ENCODE measurements around the gene RAD23B. TPM values are rescaled to one million over a fixed set of nuclear protein-coding genes. Genes with fewer than 3 reads are reported as not detected.
"Not testable (repeated sequence)": the region's sequence is repeated elsewhere in the genome, so short reads cannot be mapped to it uniquely, and the experiment has no call there.

Gene RAD23B
- polyA plus RNA-seq, 2 donors: 38.6 to 58.2 TPM

GRCh38 chr9:107286057-107286456 is 3.0 kb downstream of the RAD23B start:
- H3K9me3 ChIP-seq (ENCODE audit: control insufficient read depth in 2 of 2, insufficient read depth in 1 of 2, low read depth in 1 of 2, low read length in 1 of 2): no peaks in the 10 kb centered on the region
- H3K27ac ChIP-seq (ENCODE audit: low read depth in 2 of 2, low read length in 1 of 2): no peak overlapping the region
- peak overlapping the region in 1 of 2 donors; percentile 67 for H3K4me3 ChIP-seq (ENCODE audit: low read depth in 1 of 2, low read length in 2 of 2)
- 28 to 32% methylated on average over 2 of the region's 2 CpGs for WGBS, 2 donors
- H3K27me3 ChIP-seq (ENCODE audit: control insufficient read depth in 1 of 2, insufficient read depth in 2 of 2, low read length in 2 of 2): no peaks in the 10 kb centered on the region
- no peaks in the 10 kb centered on the region for H3K4me1 ChIP-seq (ENCODE audit: control insufficient read depth in 2 of 2, insufficient read depth in 2 of 2, low read length in 1 of 2)
- no peaks in the 10 kb centered on the region for H3K36me3 ChIP-seq (ENCODE audit: control insufficient read depth in 2 of 2, insufficient read depth in 2 of 2, low read length in 1 of 2)

- no peaks in the 10 kb centered on the region for H3K9me3 ChIP-seq (ENCODE audit: control insufficient read depth in 2 of 2, insufficient read depth in 1 of 2, low read depth in 1 of 2, low read length in 1 of 2)
- H3K36me3 ChIP-seq (ENCODE audit: control insufficient read depth in 2 of 2, insufficient read depth in 2 of 2, low read length in 1 of 2): no peaks in the 10 kb centered on the region
- WGBS, 2 donors: 74 to 78% methylated on average over 1 of the region's 1 CpG
- H3K27ac ChIP-seq (ENCODE audit: low read depth in 2 of 2, low read length in 1 of 2): no peak overlapping the region
- no peaks in the 10 kb centered on the region for H3K27me3 ChIP-seq (ENCODE audit: control insufficient read depth in 1 of 2, insufficient read depth in 2 of 2, low read length in 2 of 2)
- H3K4me3 ChIP-seq (ENCODE audit: low read depth in 1 of 2, low read length in 2 of 2): no peak overlapping the region
- no peaks in the 10 kb centered on the region for H3K4me1 ChIP-seq (ENCODE audit: control insufficient read depth in 2 of 2, insufficient read depth in 2 of 2, low read length in 1 of 2)
These were observed 5.6 kb downstream of the RAD23B start for GRCh38 chr9:107288701-107289100.

- no peaks in the 10 kb centered on the region for H3K4me1 ChIP-seq (ENCODE audit: control insufficient read depth in 2 of 2, insufficient read depth in 2 of 2, low read length in 1 of 2)
- no peak overlapping the region for H3K4me3 ChIP-seq (ENCODE audit: low read depth in 1 of 2, low read length in 2 of 2)
- no peak overlapping the region for H3K27ac ChIP-seq (ENCODE audit: low read depth in 2 of 2, low read length in 1 of 2)
- WGBS, 2 donors: 69 to 74% methylated on average over 7 of the region's 7 CpGs
- no peaks in the 10 kb centered on the region for H3K9me3 ChIP-seq (ENCODE audit: control insufficient read depth in 2 of 2, insufficient read depth in 1 of 2, low read depth in 1 of 2, low read length in 1 of 2)
- no peaks in the 10 kb centered on the region for H3K27me3 ChIP-seq (ENCODE audit: control insufficient read depth in 1 of 2, insufficient read depth in 2 of 2, low read length in 2 of 2)
- no peaks in the 10 kb centered on the region for H3K36me3 ChIP-seq (ENCODE audit: control insufficient read depth in 2 of 2, insufficient read depth in 2 of 2, low read length in 1 of 2)
These were observed 7.5 kb downstream of the RAD23B start for GRCh38 chr9:107290619-107291018.

GRCh38 chr9:107292821-107293542 is 9.9 kb downstream of the RAD23B start:
- Histone ChIP-seq H3K27me3 (ENCODE audit: control insufficient read depth in 1 of 2, insufficient read depth in 2 of 2, low read length in 2 of 2) (no peaks in the 10 kb centered on the region), H3K27ac (ENCODE audit: low read depth in 2 of 2, low read length in 1 of 2) (peak overlapping the region in 1 of 2 donors; percentile 13), H3K4me1 (ENCODE audit: control insufficient read depth in 2 of 2, insufficient read depth in 2 of 2, low read length in 1 of 2) (no peaks in the 10 kb centered on the region), H3K4me3 (ENCODE audit: low read depth in 1 of 2, low read length in 2 of 2) (no peak overlapping the region), H3K9me3 (ENCODE audit: control insufficient read depth in 2 of 2, insufficient read depth in 1 of 2, low read depth in 1 of 2, low read length in 1 of 2) (no peaks in the 10 kb centered on the region), H3K36me3 (ENCODE audit: control insufficient read depth in 2 of 2, insufficient read depth in 2 of 2, low read length in 1 of 2) (no peaks in the 10 kb centered on the region)
- 95 to 96% methylated on average over 1 of the region's 1 CpG for WGBS, 2 donors

GRCh38 chr9:107293543-107294085 is 10.5 kb downstream of the RAD23B start:
- Histone ChIP-seq H3K9me3 (ENCODE audit: control insufficient read depth in 2 of 2, insufficient read depth in 1 of 2, low read depth in 1 of 2, low read length in 1 of 2) (no peaks in the 10 kb centered on the region), H3K4me3 (ENCODE audit: low read depth in 1 of 2, low read length in 2 of 2) (no peak overlapping the region), H3K27me3 (ENCODE audit: control insufficient read depth in 1 of 2, insufficient read depth in 2 of 2, low read length in 2 of 2) (no peaks in the 10 kb centered on the region), H3K36me3 (ENCODE audit: control insufficient read depth in 2 of 2, insufficient read depth in 2 of 2, low read length in 1 of 2) (no peaks in the 10 kb centered on the region), H3K4me1 (ENCODE audit: control insufficient read depth in 2 of 2, insufficient read depth in 2 of 2, low read length in 1 of 2) (no peaks in the 10 kb centered on the region), H3K27ac (ENCODE audit: low read depth in 2 of 2, low read length in 1 of 2) (no peak overlapping the region)
- WGBS, 2 donors: 89 to 92% methylated on average over 6 of the region's 6 CpGs

- H3K9me3 ChIP-seq (ENCODE audit: control insufficient read depth in 2 of 2, insufficient read depth in 1 of 2, low read depth in 1 of 2, low read length in 1 of 2): no peaks in the 10 kb centered on the region
- WGBS, 2 donors: 77% methylated on average over 4 of the region's 4 CpGs
- H3K4me1 ChIP-seq (ENCODE audit: control insufficient read depth in 2 of 2, insufficient read depth in 2 of 2, low read length in 1 of 2): no peaks in the 10 kb centered on the region
- no peaks in the 10 kb centered on the region for H3K36me3 ChIP-seq (ENCODE audit: control insufficient read depth in 2 of 2, insufficient read depth in 2 of 2, low read length in 1 of 2)
- H3K27ac ChIP-seq (ENCODE audit: low read depth in 2 of 2, low read length in 1 of 2): no peak overlapping the region
- H3K27me3 ChIP-seq (ENCODE audit: control insufficient read depth in 1 of 2, insufficient read depth in 2 of 2, low read length in 2 of 2): no peaks in the 10 kb centered on the region
- H3K4me3 ChIP-seq (ENCODE audit: low read depth in 1 of 2, low read length in 2 of 2): no peak overlapping the region
These were observed 11.7 kb downstream of the RAD23B start for GRCh38 chr9:107294756-107295155.

GRCh38 chr9:107295995-107296394 is 12.9 kb downstream of the RAD23B start:
- H3K36me3 ChIP-seq (ENCODE audit: control insufficient read depth in 2 of 2, insufficient read depth in 2 of 2, low read length in 1 of 2): no peaks in the 10 kb centered on the region
- no peak overlapping the region for H3K4me3 ChIP-seq (ENCODE audit: low read depth in 1 of 2, low read length in 2 of 2)
- WGBS, 2 donors: 18 to 45% methylated on average over 1 of the region's 1 CpG
- H3K27ac ChIP-seq (ENCODE audit: low read depth in 2 of 2, low read length in 1 of 2): no peak overlapping the region
- no peaks in the 10 kb centered on the region for H3K27me3 ChIP-seq (ENCODE audit: control insufficient read depth in 1 of 2, insufficient read depth in 2 of 2, low read length in 2 of 2)
- no peaks in the 10 kb centered on the region for H3K9me3 ChIP-seq (ENCODE audit: control insufficient read depth in 2 of 2, insufficient read depth in 1 of 2, low read depth in 1 of 2, low read length in 1 of 2)
- no peaks in the 10 kb centered on the region for H3K4me1 ChIP-seq (ENCODE audit: control insufficient read depth in 2 of 2, insufficient read depth in 2 of 2, low read length in 1 of 2)

- not testable (repeated sequence) for H3K9me3 ChIP-seq (ENCODE audit: control insufficient read depth in 2 of 2, insufficient read depth in 1 of 2, low read depth in 1 of 2, low read length in 1 of 2); H3K4me3 ChIP-seq (ENCODE audit: low read depth in 1 of 2, low read length in 2 of 2); H3K27ac ChIP-seq (ENCODE audit: low read depth in 2 of 2, low read length in 1 of 2); H3K27me3 ChIP-seq (ENCODE audit: control insufficient read depth in 1 of 2, insufficient read depth in 2 of 2, low read length in 2 of 2); H3K36me3 ChIP-seq (ENCODE audit: control insufficient read depth in 2 of 2, insufficient read depth in 2 of 2, low read length in 1 of 2); H3K4me1 ChIP-seq (ENCODE audit: control insufficient read depth in 2 of 2, insufficient read depth in 2 of 2, low read length in 1 of 2)
- WGBS, 2 donors: 89 to 92% methylated on average over 8 of the region's 8 CpGs
These were observed 13.5 kb downstream of the RAD23B start for GRCh38 chr9:107296592-107296991.

GRCh38 chr9:107299437-107299836 is 16.4 kb downstream of the RAD23B start:
- H3K36me3 ChIP-seq (ENCODE audit: control insufficient read depth in 2 of 2, insufficient read depth in 2 of 2, low read length in 1 of 2): no peaks in the 10 kb centered on the region

GRCh38 chr9:107306308-107306707 is 23.2 kb downstream of the RAD23B start:
- peaks cover 5 to 8% of the 10 kb centered on the region in 2 donors for H3K36me3 ChIP-seq (ENCODE audit: control insufficient read depth in 2 of 2, insufficient read depth in 2 of 2, low read length in 1 of 2)
- H3K9me3 ChIP-seq (ENCODE audit: control insufficient read depth in 2 of 2, insufficient read depth in 1 of 2, low read depth in 1 of 2, low read length in 1 of 2): no peaks in the 10 kb centered on the region
- H3K4me3 ChIP-seq (ENCODE audit: low read depth in 1 of 2, low read length in 2 of 2): no peak overlapping the region
- WGBS, 2 donors: 89 to 90% methylated on average over 2 of the region's 2 CpGs
- H3K27ac ChIP-seq (ENCODE audit: low read depth in 2 of 2, low read length in 1 of 2): no peak overlapping the region
- H3K27me3 ChIP-seq (ENCODE audit: control insufficient read depth in 1 of 2, insufficient read depth in 2 of 2, low read length in 2 of 2): no peaks in the 10 kb centered on the region
- no peaks in the 10 kb centered on the region for H3K4me1 ChIP-seq (ENCODE audit: control insufficient read depth in 2 of 2, insufficient read depth in 2 of 2, low read length in 1 of 2)

More at GRCh38 chr9:107299437-107299836, 16.4 kb downstream of the RAD23B start:
- H3K27ac ChIP-seq (ENCODE audit: low read depth in 2 of 2, low read length in 1 of 2): no peak overlapping the region
- no peaks in the 10 kb centered on the region for H3K27me3 ChIP-seq (ENCODE audit: control insufficient read depth in 1 of 2, insufficient read depth in 2 of 2, low read length in 2 of 2)
- H3K4me1 ChIP-seq (ENCODE audit: control insufficient read depth in 2 of 2, insufficient read depth in 2 of 2, low read length in 1 of 2): no peaks in the 10 kb centered on the region
- H3K9me3 ChIP-seq (ENCODE audit: control insufficient read depth in 2 of 2, insufficient read depth in 1 of 2, low read depth in 1 of 2, low read length in 1 of 2): no peaks in the 10 kb centered on the region
- H3K4me3 ChIP-seq (ENCODE audit: low read depth in 1 of 2, low read length in 2 of 2): no peak overlapping the region
- WGBS, 2 donors: 50 to 52% methylated on average over 1 of the region's 1 CpG
